GM12873 (cell line): ENCODE measurements around the gene KLKB1.

Experiments used
- TF ChIP-seq, protein P1 (sequence below): IDR thresholded peaks from 2 replicates; pipeline ENCODE4 v1.5.1; 2012; ENCODE audit warnings: low read depth, mild to moderate bottlenecking, moderate library complexity, low read length, control low read depth; ENCODE audit not compliant: insufficient read depth; ENCODE audit errors: missing control alignments

Gene KLKB1

DNA sequence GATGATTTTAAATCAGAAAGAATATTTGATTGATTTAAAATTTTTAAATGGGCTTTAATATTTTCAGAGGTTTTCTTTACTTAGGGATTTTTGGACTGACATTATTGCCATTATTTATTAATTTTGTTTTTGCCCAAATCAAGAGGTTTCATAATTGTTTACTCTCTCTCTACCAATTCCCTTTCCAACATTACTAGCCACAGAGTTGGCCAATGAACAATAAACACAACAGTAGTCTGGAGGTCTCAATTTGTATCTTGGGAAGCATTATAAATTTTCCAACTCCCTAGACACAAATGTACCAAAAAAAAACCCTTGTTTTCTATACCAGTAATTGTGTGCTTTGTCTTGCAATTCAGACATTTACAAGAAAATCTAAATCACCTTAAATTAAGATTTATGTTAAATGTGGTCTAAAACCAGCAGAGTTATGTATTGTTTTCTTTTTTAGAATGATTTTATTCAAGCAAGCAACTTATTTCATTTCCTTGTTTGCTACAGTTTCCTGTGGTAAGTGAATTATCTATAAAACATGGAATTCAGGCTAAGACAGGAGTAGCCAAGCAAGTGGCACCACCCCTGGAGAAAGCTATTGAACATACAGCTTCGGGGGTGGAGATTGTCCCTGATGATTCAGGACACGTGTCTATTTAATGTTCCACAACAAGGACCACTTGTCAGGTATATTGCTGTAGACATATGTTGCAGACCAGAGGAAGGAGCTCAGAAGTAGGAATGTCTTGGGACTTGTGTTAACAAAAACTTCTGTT lies 622 bp downstream of the KLKB1 start:
- TF ChIP-seq, protein P1, sequence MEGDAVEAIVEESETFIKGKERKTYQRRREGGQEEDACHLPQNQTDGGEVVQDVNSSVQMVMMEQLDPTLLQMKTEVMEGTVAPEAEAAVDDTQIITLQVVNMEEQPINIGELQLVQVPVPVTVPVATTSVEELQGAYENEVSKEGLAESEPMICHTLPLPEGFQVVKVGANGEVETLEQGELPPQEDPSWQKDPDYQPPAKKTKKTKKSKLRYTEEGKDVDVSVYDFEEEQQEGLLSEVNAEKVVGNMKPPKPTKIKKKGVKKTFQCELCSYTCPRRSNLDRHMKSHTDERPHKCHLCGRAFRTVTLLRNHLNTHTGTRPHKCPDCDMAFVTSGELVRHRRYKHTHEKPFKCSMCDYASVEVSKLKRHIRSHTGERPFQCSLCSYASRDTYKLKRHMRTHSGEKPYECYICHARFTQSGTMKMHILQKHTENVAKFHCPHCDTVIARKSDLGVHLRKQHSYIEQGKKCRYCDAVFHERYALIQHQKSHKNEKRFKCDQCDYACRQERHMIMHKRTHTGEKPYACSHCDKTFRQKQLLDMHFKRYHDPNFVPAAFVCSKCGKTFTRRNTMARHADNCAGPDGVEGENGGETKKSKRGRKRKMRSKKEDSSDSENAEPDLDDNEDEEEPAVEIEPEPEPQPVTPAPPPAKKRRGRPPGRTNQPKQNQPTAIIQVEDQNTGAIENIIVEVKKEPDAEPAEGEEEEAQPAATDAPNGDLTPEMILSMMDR = no peak

GRCh38 chr4:186228514-186228894 lies 1.2 kb downstream of the KLKB1 start:
- TF ChIP-seq, protein P1 = no peak

- TF ChIP-seq, protein P1 = no peak
These were observed 7.1 kb downstream of the KLKB1 start for GRCh38 chr4:186234367-186234766.

- TF ChIP-seq, protein P1 = no peak
These were observed 8.8 kb downstream of the KLKB1 start for GRCh38 chr4:186236126-186236525.

DNA sequence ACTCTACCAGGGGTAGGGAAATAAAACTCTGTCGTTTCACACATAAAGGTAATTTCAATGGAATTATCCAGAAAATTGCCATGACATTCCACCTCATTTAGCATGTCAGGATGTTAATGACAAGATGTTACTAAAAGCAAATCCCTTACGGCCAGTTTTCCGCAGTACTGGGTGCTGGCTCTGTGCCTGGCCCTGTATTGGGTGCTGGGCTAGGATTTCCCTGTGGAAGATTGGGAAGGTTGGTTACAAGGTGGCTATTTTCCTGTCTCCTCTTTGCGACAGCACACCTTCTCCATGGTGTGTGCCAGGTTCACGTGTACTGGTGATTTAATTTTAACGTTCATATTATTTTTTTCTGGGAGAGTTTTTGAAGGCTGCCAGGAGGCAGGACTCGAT lies 13.1 kb downstream of the KLKB1 start:
- TF ChIP-seq, protein P1 = no peak

DNA sequence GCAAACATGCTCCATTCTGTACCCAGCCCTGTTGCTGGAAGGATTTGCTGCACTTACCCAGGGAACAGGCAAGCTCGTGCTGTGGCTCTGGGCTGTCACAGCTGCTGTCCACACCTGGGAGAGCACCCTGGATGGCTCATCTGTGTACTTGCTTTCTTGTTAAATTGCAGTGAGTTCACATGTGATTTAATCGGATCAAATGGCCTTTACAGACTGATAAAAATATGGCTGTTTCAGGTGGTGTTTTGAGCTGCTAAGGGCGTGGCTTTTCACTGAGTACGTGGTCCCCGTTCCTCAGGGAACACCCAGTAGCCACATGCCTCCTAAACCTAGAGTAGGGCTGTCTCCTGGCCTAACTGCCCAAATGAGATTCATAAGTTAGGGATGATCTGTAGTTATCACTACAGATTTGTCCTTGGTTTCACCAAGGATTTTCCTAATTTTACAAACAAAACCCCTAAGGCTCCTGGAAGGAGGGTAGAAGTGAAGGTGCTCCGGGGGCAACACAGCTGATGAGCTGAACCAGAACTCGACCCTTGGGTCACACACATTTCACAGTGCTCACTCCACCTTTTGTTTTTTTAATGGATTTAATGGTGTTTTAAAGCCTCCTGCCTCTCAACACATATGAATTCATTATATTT lies 13.7 kb downstream of the KLKB1 start:
- TF ChIP-seq, protein P1 = no peak

DNA sequence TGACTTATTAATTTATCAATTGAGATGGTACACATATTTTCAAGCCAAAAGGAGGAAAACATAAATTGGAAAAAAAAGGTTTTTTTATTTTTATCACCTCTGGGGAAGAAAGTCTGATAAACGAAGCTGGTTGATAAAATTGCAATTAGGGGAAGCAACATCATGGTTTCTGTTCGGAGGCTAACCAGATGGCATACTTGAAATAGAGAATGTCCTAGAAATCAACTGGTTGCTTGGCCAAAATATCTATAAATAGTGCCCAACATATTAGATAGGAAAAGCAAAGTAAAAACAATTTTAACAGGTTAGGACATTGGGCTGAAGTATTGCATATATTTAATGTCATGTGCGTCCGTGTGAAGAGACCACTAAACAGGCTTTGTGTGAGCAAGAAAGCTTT lies 14.3 kb downstream of the KLKB1 start:
- TF ChIP-seq, protein P1 = no peak
